ENCODE results near the gene THSD4.

DNA sequence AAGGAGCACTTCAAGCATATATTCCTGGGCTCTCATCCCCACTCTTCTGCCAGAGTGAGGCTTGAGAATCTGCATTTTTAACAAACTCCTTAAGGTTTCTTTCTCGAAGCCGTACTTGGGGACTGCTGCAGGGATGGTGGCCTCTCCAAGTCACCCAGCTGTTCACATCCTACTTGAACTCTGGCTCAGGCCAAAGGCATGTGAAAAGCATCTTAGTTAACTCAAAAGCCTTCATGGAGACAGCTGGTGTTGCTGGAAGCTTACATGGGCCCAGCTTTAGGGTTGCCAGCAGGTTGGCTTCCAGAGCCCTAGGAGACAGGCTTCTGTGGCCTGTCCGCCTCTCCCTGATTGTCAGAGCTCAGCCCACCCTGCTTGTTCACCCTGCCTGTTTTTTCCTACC is 139.2 kb downstream of the THSD4 start:
- TF ChIP-seq, protein P1, sequence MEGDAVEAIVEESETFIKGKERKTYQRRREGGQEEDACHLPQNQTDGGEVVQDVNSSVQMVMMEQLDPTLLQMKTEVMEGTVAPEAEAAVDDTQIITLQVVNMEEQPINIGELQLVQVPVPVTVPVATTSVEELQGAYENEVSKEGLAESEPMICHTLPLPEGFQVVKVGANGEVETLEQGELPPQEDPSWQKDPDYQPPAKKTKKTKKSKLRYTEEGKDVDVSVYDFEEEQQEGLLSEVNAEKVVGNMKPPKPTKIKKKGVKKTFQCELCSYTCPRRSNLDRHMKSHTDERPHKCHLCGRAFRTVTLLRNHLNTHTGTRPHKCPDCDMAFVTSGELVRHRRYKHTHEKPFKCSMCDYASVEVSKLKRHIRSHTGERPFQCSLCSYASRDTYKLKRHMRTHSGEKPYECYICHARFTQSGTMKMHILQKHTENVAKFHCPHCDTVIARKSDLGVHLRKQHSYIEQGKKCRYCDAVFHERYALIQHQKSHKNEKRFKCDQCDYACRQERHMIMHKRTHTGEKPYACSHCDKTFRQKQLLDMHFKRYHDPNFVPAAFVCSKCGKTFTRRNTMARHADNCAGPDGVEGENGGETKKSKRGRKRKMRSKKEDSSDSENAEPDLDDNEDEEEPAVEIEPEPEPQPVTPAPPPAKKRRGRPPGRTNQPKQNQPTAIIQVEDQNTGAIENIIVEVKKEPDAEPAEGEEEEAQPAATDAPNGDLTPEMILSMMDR (IDR thresholded peaks at IDR 0.05) = no peak
- TF ChIP-seq POLR2A (IDR thresholded peaks at IDR 0.05) = no peak
